ENCODE measurements around the gene RAB9A. TPM values are rescaled to one million over a fixed set of nuclear protein-coding genes. Genes with fewer than 3 reads are reported as not detected.

Gene RAB9A
- total and polyA plus RNA-seq, 4 donors: 9.0 to 22.9 (median 12.0) TPM

GRCh38 chrX:13734278-13735172 lies 45.6 kb downstream of the RAB9A start, which contains the start of the genes OFD1 and TRAPPC2:
OFD1 (plus strand) TSS chrX:13734748; CDS start chrX:13735072, 324 bp downstream.
TRAPPC2 (minus strand) TSS chrX:13734620; CDS start chrX:13719963, 14,657 bp downstream.
- peak within 1 kb of the TSS; percentile 90 to 94 for H3K9ac ChIP-seq (ENCODE audit: low read depth in 1 of 2, low read length in 2 of 2)
- DNase-seq (ENCODE audit: low spot score): peak; percentile 89
- H3K9me3 ChIP-seq (ENCODE audit: control insufficient read depth in 4 of 4, low read length in 3 of 4): no peaks in the 10 kb centered on the region
- no peaks in the 10 kb centered on the region for H3K27me3 ChIP-seq (ENCODE audit: control insufficient read depth in 4 of 4, insufficient read depth in 4 of 4, low read length in 3 of 4)
- H3K27ac ChIP-seq (ENCODE audit: low read depth in 1 of 2, low read length in 2 of 2): peak within 1 kb of the TSS; percentile 90 to 96
- H3K36me3 ChIP-seq (ENCODE audit: control insufficient read depth in 4 of 4, insufficient read depth in 3 of 4, low read depth in 1 of 4, low read length in 3 of 4): peaks cover 0 to 3% (median 0%) of the 10 kb centered on the region in 4 donors
- TF ChIP-seq, protein P1, sequence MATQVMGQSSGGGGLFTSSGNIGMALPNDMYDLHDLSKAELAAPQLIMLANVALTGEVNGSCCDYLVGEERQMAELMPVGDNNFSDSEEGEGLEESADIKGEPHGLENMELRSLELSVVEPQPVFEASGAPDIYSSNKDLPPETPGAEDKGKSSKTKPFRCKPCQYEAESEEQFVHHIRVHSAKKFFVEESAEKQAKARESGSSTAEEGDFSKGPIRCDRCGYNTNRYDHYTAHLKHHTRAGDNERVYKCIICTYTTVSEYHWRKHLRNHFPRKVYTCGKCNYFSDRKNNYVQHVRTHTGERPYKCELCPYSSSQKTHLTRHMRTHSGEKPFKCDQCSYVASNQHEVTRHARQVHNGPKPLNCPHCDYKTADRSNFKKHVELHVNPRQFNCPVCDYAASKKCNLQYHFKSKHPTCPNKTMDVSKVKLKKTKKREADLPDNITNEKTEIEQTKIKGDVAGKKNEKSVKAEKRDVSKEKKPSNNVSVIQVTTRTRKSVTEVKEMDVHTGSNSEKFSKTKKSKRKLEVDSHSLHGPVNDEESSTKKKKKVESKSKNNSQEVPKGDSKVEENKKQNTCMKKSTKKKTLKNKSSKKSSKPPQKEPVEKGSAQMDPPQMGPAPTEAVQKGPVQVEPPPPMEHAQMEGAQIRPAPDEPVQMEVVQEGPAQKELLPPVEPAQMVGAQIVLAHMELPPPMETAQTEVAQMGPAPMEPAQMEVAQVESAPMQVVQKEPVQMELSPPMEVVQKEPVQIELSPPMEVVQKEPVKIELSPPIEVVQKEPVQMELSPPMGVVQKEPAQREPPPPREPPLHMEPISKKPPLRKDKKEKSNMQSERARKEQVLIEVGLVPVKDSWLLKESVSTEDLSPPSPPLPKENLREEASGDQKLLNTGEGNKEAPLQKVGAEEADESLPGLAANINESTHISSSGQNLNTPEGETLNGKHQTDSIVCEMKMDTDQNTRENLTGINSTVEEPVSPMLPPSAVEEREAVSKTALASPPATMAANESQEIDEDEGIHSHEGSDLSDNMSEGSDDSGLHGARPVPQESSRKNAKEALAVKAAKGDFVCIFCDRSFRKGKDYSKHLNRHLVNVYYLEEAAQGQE (IDR thresholded peaks at IDR 0.05): peak; percentile 68
- TF ChIP-seq GABPA (IDR thresholded peaks at IDR 0.05 in 1 of 2, conservative IDR thresholded peaks at IDR 0.05 in 1 of 2) (peak; percentile 83 to 89), FOXA2 (IDR thresholded peaks at IDR 0.05) (no peak), JUND (IDR thresholded peaks at IDR 0.05) (no peak), YY1 (IDR thresholded peaks at IDR 0.05) (peak; percentile 61), TAF1 (conservative IDR thresholded peaks at IDR 0.05) (peak; percentile 63), SP1 (IDR thresholded peaks at IDR 0.05) (peak; percentile 65), HNF4A (conservative IDR thresholded peaks at IDR 0.05) (no peak), NR2F2 (IDR thresholded peaks at IDR 0.05) (no peak), EGR1 (IDR thresholded peaks at IDR 0.05; ENCODE audit: low read depth in 2 of 2) (no peak), RAD21 (IDR thresholded peaks at IDR 0.05) (peak in 1 of 2 donors; percentile 44)
- TF ChIP-seq, protein P2, sequence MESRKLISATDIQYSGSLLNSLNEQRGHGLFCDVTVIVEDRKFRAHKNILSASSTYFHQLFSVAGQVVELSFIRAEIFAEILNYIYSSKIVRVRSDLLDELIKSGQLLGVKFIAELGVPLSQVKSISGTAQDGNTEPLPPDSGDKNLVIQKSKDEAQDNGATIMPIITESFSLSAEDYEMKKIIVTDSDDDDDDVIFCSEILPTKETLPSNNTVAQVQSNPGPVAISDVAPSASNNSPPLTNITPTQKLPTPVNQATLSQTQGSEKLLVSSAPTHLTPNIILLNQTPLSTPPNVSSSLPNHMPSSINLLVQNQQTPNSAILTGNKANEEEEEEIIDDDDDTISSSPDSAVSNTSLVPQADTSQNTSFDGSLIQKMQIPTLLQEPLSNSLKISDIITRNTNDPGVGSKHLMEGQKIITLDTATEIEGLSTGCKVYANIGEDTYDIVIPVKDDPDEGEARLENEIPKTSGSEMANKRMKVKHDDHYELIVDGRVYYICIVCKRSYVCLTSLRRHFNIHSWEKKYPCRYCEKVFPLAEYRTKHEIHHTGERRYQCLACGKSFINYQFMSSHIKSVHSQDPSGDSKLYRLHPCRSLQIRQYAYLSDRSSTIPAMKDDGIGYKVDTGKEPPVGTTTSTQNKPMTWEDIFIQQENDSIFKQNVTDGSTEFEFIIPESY (IDR thresholded peaks at IDR 0.05): peak; percentile 100
- WGBS: under 1% methylated on average over 75 of the region's 75 CpGs
- H3K4me3 ChIP-seq (ENCODE audit: low read depth in 1 of 3, low read length in 3 of 3): peak within 1 kb of the TSS; percentile 85 to 99 (median 98)
- peaks cover 1 to 25% (median 11%) of the 10 kb centered on the region in 4 donors for H3K4me1 ChIP-seq (ENCODE audit: control insufficient read depth in 4 of 4, insufficient read depth in 4 of 4, low read length in 3 of 4)

DNA sequence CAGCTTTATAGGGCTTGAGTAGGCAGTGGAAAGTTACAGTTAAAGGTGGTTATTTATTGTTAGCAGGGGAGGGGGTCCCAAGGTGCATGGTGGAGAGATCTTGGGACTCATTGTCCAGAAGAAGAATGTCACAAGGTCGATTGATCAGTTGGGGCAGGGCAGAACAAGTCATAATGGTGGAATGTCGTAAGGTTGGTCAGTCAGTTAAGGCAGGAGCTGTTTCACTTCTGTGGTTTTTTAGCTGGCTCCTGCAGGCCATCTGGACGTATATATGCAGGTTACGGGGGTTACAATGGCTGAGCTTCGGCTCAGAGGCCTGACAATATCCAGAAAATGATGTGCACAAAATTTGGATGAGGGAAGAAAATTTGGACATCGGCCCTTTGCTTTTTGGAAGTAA lies 52.8 kb downstream of the RAB9A start:
- no peak overlapping the region for H3K27ac ChIP-seq (ENCODE audit: low read depth in 1 of 2, low read length in 2 of 2)
- peaks cover 0 to 6% (median 2%) of the 10 kb centered on the region in 4 donors for H3K36me3 ChIP-seq (ENCODE audit: control insufficient read depth in 4 of 4, insufficient read depth in 3 of 4, low read depth in 1 of 4, low read length in 3 of 4)
- WGBS: 80% methylated on average over 6 of the region's 6 CpGs
- H3K4me3 ChIP-seq (ENCODE audit: low read depth in 1 of 3, low read length in 3 of 3): no peak overlapping the region
- H3K4me1 ChIP-seq (ENCODE audit: control insufficient read depth in 4 of 4, insufficient read depth in 4 of 4, low read length in 3 of 4): peaks cover 0 to 2% (median 0%) of the 10 kb centered on the region in 4 donors
- H3K9ac ChIP-seq (ENCODE audit: low read depth in 1 of 2, low read length in 2 of 2): no peak overlapping the region
- no peak for DNase-seq (ENCODE audit: low spot score)
- H3K9me3 ChIP-seq (ENCODE audit: control insufficient read depth in 4 of 4, low read length in 3 of 4): no peaks in the 10 kb centered on the region
- H3K27me3 ChIP-seq (ENCODE audit: control insufficient read depth in 4 of 4, insufficient read depth in 4 of 4, low read length in 3 of 4): no peaks in the 10 kb centered on the region
- TF ChIP-seq, protein P2 (IDR thresholded peaks at IDR 0.05): no peak
- no peak for TF ChIP-seq JUND (IDR thresholded peaks at IDR 0.05)
